ENCODE results near the gene DUSP28.

The DUSP28 gene

GRCh38 chr2:240572141-240573031, 12.2 kb downstream of the DUSP28 start:
- no peak for DNase-seq (ENCODE audit: low read depth in 2 of 2)

- DNase-seq (ENCODE audit: low read depth in 2 of 2), result no peak
Observed at GRCh38 chr2:240573071-240573515, 12.9 kb downstream of the DUSP28 start.

- no peak for DNase-seq (ENCODE audit: low read depth in 2 of 2)
Observed at GRCh38 chr2:240573516-240574385, 13.6 kb downstream of the DUSP28 start.

GRCh38 chr2:240574386-240575100, 14.4 kb downstream of the DUSP28 start:
- no peak for DNase-seq (ENCODE audit: low read depth in 2 of 2)

- no peak for DNase-seq (ENCODE audit: low read depth in 2 of 2)
Observed at GRCh38 chr2:240575101-240575965, 15.2 kb downstream of the DUSP28 start.

GRCh38 chr2:240576036-240576435, 15.9 kb downstream of the DUSP28 start:
- DNase-seq (ENCODE audit: low read depth in 2 of 2), result no peak

GRCh38 chr2:240576436-240577205, 16.5 kb downstream of the DUSP28 start:
- DNase-seq (ENCODE audit: low read depth in 2 of 2), result no peak

GRCh38 chr2:240577281-240578109, 17.3 kb downstream of the DUSP28 start:
- DNase-seq (ENCODE audit: low read depth in 2 of 2), result no peak

- no peak for DNase-seq (ENCODE audit: low read depth in 2 of 2)
Observed at GRCh38 chr2:240578110-240578450, 17.9 kb downstream of the DUSP28 start.

GRCh38 chr2:240578488-240578887, 18.3 kb downstream of the DUSP28 start:
- DNase-seq (ENCODE audit: low read depth in 2 of 2), result no peak

GRCh38 chr2:240579071-240579762, 19.1 kb downstream of the DUSP28 start:
- no peak for DNase-seq (ENCODE audit: low read depth in 2 of 2)

GRCh38 chr2:240579771-240580614, 19.8 kb downstream of the DUSP28 start:
- peak; percentile 50 to 66 for DNase-seq (ENCODE audit: low read depth in 2 of 2)

GRCh38 chr2:240581811-240582210, 21.7 kb downstream of the DUSP28 start:
- DNase-seq (ENCODE audit: low read depth in 2 of 2), result no peak

GRCh38 chr2:240582781-240583180, 22.6 kb downstream of the DUSP28 start:
- DNase-seq (ENCODE audit: low read depth in 2 of 2), result no peak

- DNase-seq (ENCODE audit: low read depth in 2 of 2), result no peak
Observed at GRCh38 chr2:240583774-240584173, 23.6 kb downstream of the DUSP28 start.

GRCh38 chr2:240584486-240585031, 24.4 kb downstream of the DUSP28 start:
- DNase-seq (ENCODE audit: low read depth in 2 of 2), result no peak

- no peak for DNase-seq (ENCODE audit: low read depth in 2 of 2)
Observed at GRCh38 chr2:240585101-240585500, 24.9 kb downstream of the DUSP28 start.

Measured in stimulated activated CD4-positive, alpha-beta T cell treated with anti-CD3 and anti-CD28 coated beads, Interleukin-1b, Interleukin-23, amount 100 ng/mL, for 4 hours (primary cell).